Measurements from ENCODE around the gene EXOC6B. TPM values are rescaled to one million over a fixed set of nuclear protein-coding genes. Genes with fewer than 3 reads are reported as not detected.

EXOC6B gene
- total and polyA plus RNA-seq, 9 of the 15 experiments (the other 6 are each of a cell fraction or from before 2014, with no cell fraction given) = 0.28 to 4.2 (median 2.0) TPM

GRCh38 chr2:72545790-72546189, 280.0 kb downstream of the EXOC6B start (continued):
- TF ChIP-seq ETS1 (conservative IDR thresholded peaks at IDR 0.05; ENCODE audit: control insufficient read depth, low read depth, low read length) (no peak), NFRKB (IDR thresholded peaks at IDR 0.05; ENCODE audit: low read depth) (no peak), CHD7 (IDR thresholded peaks at IDR 0.05; ENCODE audit: low read depth, low read length) (no peak), CXXC5 (CRISPR knock-in tag; IDR thresholded peaks at IDR 0.05) (no peak), ZNF274 (IDR thresholded peaks at IDR 0.05; ENCODE audit: borderline replicate concordance, low read depth, low read length) (no peak), RBM15 (IDR thresholded peaks at IDR 0.05; ENCODE audit: insufficient read depth, low read length) (no peak), ZNF75A (CRISPR knock-in tag; IDR thresholded peaks at IDR 0.05) (no peak), HDAC6 (IDR thresholded peaks at IDR 0.05; ENCODE audit: low read depth, low read length) (no peak), EP400 (IDR thresholded peaks at IDR 0.05) (no peak), RREB1 (CRISPR knock-in tag; IDR thresholded peaks at IDR 0.05) (no peak)

Data from K562 (cell line).